DMS153 (cell line): ENCODE results near the gene DGUOK.
"Not testable (repeated sequence)": the region's sequence is repeated elsewhere in the genome, so short reads cannot be mapped to it uniquely, and the experiment has no call there.

Experiments
- DNase-seq: peaks from one replicate; lab custom pipeline; 2025; lab: John Stamatoyannopoulos, UW

DGUOK gene

DNA sequence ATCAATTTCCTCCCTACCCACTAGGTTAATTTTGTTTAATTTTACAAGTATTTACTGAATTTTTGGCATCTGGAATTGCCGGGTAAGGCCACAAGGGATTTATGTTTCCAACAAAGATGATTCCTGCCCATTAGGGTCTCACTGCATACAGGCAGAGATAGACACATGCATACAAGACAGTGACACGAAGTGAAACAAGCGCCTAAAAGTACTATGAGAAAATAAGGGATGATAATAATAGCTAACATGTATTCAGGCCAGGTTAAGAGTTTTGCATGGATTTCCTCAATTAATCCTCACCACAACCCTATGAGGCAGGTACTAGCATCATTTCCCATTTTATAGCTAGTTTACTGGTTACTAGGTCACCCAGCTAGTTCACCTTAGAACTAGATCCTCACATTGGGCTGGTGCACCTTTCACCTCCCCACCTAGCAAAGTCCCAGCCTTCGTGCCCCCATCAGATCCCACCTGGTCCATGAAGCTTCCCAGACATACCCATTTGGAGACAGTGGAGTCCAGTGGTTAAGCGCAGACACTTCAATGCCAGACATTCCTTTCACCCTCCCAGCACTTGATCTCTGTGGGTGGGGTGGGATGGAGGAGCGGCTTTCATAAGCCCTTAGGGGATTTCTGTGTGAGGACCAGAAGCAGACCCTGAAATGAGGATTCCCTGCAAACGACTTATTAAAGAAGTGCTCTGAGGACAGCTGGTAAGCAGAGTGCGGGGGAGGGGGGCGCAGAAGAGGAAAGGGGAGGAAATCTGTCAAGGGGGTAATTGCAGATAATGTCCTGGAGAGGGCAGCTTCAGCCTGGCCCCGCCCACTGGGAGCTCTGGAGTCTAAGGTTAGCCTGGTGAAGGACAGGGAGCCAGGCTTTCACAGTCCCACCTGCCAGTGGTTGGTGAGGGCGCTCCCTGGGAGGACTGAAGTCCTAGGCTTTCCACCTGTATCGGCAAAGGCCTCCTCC, 5.8 kb upstream of the DGUOK start:
- peak; percentile 33 for DNase-seq

DNA sequence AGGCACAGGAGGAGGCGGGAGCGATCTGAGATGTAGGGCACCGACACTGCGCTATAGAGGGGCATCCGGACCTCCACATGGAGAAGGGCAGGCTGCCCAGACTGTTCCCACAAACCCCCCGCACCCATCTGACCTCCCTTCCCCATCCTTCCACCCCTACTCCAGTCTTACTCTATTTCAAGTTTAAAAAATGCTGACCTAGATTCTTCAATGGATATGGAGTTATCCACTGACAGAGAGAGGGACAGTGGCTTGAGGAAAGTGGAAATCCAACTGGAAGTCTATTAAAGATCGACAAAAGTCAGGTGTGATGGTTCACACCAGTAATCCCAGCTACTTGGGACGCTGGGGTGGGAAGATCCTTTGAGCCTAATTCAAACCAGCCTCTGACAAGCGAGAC, 5.1 kb upstream of the DGUOK start:
- no peak for DNase-seq

GRCh38 chr2:73922681-73923080, 4.0 kb upstream of the DGUOK start:
- DNase-seq: no peak

GRCh38 chr2:73925033-73925704, 1.5 kb upstream of the DGUOK start:
- DNase-seq: no peak

- DNase-seq: no peak
These were observed 707 bp upstream of the DGUOK start for GRCh38 chr2:73925853-73926492.

GRCh38 chr2:73927344-73927743, 664 bp downstream of the DGUOK start:
- DNase-seq: no peak

- no peak for DNase-seq
These were observed 2.3 kb downstream of the DGUOK start for GRCh38 chr2:73928963-73929347.

DNA sequence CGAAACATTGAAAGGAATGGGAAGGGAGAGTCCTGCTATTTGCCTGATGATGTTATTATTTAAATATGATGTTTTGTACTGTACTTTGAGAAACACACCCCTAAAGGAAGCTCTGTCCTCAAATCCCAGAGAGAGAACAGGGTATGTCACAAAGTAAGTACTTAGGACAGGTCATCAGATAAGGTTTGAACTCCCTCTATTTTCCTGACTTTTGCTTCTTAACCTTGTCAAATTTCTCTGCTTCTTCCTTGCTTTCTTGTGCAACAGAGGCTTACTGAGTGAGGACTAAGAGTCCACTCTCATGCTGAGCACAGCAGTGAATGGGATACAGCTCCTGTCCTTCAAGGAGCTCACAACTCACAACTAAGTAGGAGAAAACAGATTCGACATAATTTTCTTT, 3.7 kb downstream of the DGUOK start:
- no peak for DNase-seq

GRCh38 chr2:73931531-73932500, 5.1 kb downstream of the DGUOK start:
- no peak for DNase-seq

DNA sequence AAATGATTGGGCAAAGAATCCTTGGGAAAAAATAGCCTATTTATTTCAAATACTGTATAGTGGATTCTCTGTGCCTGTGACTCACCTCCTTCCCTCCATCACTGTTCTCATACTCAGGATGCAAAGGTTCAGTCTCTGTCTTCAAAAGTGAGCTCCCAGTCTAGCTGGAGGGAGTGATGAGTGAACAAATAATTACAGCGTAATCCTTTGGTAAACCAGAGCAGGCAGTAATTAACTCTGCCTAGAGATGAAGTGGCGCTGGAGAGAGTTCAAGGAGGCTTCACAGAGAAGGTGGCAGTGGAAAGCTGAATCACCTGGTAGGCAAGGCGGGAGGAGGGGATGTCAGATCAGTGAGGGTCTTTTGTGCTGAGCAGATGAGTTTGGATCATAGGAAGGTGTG, 6.5 kb downstream of the DGUOK start:
- no peak for DNase-seq

- no peak for DNase-seq
These were observed 9.0 kb downstream of the DGUOK start for GRCh38 chr2:73935641-73936040.

DNA sequence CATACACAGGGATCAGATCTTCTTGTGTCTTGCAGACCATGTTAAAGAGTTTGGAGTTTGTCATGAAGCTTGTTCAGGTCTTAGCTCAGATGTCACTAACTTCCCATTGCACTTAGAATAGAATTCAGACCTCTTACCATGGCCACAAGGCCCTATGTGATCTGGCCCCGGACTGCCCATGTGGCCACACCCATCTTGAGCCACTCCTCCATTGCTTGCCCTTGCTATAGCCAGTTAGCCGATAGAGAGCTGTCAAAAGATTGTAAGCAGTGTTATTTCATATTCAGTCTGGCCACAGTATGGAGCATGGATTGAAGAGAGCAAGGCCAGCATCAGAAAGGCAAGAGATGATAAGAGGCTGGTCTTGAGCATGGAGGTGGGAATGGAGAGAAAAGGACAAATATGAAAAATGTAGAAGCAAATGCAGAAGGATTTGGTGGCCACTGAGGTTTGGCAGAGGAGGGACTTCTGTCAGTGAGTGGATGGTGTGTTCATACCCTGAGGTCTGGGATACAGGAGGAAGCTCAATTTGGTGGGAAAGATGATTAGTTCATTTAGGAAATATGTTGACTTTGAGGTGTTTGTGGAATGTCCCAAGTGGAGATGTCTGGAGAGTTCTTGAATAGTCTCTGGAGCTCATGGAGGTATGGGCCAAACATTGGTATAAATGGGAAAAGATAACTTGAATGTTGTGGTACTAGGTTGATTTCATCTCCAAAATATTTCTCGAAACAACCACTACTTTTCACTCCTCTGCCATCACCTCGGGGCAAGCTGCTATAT, 10.6 kb downstream of the DGUOK start:
- no peak for DNase-seq

DNA sequence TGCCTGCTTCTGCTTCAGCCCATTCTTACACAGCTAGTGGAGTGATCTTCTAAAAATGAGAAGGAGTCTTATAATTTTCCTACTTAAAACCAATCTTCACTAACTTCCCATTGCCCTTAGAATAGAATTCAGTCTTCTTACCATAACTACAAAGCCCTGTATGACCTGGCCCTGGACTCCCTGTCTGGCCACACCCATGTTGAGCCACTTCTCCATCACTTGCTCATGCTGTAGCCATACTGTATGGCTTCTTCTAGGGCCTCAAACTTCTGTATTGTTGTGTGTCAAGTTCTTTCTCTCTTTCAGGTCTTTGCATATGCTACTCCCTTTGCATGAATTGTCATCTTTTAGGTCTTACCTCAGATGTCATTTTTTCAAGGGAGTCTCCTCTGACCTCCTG, 11.2 kb downstream of the DGUOK start:
- no peak for DNase-seq

- DNase-seq: no peak
These were observed 12.2 kb downstream of the DGUOK start for GRCh38 chr2:73938718-73939352.

DNA sequence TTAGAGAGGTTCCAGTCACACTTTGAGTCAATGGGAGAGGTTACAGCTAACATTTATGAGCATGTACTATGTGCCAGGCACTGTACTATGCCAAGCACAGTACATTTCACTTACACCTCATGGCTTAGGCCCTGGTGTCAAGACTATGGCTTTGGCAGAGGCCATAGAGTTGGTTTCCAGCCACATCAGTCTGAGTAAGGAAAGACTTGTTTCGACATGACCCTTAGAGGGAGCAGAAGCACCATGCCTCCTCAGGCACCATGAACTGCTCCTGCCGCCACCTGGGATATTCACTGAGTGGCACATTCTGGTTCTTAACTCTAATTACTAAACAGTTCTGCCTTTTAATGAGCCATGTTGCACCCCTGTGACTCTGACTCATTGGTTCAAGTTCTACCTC, 12.7 kb downstream of the DGUOK start:
- no peak for DNase-seq

DNA sequence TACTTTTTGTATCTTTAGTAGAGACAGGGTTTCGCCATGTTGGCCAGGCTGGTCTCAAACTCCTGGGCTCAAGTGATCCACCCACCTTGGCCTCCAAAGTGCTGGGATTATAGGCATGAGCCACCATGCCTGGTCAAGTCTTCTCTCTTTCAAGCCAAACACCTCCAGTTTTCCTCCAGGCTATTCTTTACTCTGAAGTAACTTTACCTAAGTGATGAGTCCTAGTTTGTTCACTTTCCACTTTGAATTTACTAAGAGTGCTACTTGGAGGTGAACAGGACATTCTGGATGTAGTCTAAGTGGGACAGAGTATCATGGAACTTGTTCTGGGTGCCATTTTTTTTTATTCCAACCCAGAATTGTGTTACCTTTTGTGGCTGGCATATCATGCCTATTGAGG, 13.4 kb downstream of the DGUOK start:
- not testable (repeated sequence) for DNase-seq

DNA sequence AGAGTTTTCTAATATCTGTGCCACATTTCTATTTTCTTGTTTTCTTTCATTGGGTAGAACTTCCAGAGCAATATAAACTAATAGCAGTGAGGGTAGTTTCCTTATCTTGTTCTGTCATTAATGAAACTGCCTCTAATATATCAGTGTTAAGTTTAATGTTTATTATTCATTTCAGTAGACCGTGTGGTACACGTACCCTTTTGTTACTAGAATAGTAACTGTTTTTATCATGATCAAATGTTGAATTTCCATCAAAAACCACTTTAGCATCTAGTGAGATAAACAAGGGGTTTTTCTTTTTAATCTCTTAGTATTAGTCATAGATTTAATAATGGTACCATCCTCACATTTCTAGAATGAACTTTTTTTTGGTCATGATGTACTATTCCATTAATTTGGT, 16.0 kb downstream of the DGUOK start:
- no peak for DNase-seq

DNA sequence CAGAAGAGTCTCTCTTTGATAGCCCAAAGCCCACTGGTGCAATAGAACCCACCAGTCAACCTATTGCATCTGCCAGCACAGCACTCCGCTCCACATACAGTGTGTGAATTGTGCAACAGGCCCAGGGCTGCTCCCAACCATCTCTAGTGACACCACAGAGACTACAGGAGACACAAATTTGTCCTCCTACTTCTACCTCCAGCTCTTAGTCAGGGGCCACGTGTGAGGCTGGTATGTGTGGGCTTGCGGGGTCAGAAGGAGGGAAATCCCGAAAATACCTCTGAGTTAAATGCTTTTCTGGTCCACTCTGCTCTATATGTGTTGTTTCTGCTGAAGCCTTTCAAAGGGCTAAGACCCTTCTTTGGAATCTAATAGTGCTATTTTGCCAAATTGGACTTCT, 18.0 kb downstream of the DGUOK start:
- DNase-seq: no peak

DNA sequence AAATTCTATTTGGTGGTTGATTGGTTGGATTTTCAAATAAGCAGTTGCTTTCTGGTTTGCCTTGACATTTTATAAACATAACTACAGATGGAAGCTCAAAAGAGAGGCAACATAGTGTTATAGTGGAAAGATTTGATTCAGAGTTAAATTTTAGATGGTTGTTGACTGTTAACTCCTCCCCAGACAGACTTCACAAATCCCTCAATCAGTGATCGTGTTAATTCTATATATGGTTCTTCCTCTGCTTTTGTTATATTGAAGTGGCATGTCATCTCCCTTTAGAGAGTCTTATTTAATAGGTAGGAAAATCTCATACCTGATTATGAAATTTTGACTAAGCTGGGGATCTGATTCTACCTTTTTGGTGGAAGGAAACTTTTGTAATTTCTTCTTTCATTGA, 19.5 kb downstream of the DGUOK start:
- DNase-seq: no peak

DNA sequence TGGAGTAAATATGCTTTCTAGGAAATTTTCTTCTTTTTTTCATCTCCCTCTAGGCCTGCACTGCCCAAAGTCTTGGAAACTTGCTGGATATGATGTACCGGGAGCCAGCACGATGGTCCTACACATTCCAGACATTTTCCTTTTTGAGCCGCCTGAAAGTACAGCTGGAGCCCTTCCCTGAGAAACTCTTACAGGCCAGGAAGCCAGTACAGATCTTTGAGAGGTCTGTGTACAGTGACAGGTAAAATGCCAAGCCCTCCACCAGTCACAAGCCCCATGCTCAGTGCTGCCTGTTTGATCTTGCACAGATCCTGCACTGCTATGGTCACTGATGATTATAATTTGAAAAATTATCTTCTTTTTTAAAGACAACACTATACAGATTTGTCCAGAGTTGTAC, 20.0 kb downstream of the DGUOK start:
- DNase-seq: no peak
